Suprapubic skin (tissue), 4 donors: ENCODE results near the gene SH2D1B.

Experiments used
- CTCF ChIP-seq, 2 donors: fragments of 200-600 bp in 1 of 2; fragments of 450-650 bp in 1 of 2; sonication (generic) in 1 of 2; IDR thresholded peaks; one replicate each; pipeline ENCODE4 v1.5.1; 2016 to 2019; ENCODE audit warnings: antibody characterized with exemption in 2 of 2, mild to moderate bottlenecking in 1 of 2, moderate library complexity in 1 of 2
- EP300 ChIP-seq: sonication (generic); formaldehyde crosslinking; IDR thresholded peaks from one replicate; pipeline ENCODE4 v1.6.1; 2017; ENCODE audit warnings: antibody characterized with exemption
- POLR2A ChIP-seq, 2 donors: fragments of 450-650 bp; IDR thresholded peaks; one replicate each; pipeline ENCODE4 v1.6.1; 2017; ENCODE audit warnings: antibody characterized with exemption in 2 of 2, mild to moderate bottlenecking in 2 of 2, moderate library complexity in 2 of 2
- POLR2AphosphoS5 ChIP-seq, 3 donors: sonication (generic); formaldehyde crosslinking; IDR thresholded peaks; one replicate each; pipeline ENCODE4 v1.6.1; 2017; ENCODE audit warnings: antibody characterized with exemption in 3 of 3

GRCh38 chr1:162365284-162366020 is 46.5 kb downstream of the SH2D1B start:
- TF ChIP-seq CTCF (IDR thresholded peaks at IDR 0.05) (no peak), POLR2A (IDR thresholded peaks at IDR 0.05) (no peak), POLR2AphosphoS5 (IDR thresholded peaks at IDR 0.05) (no peak), EP300 (no peak)
